ENCODE data around the gene MAGI2. TPM values are rescaled to one million over a fixed set of nuclear protein-coding genes. Genes with fewer than 3 reads are reported as not detected.

The MAGI2 gene
- total and polyA plus RNA-seq, 2 experiments from 2014 or later: 10.4 to 26.4 TPM

DNA sequence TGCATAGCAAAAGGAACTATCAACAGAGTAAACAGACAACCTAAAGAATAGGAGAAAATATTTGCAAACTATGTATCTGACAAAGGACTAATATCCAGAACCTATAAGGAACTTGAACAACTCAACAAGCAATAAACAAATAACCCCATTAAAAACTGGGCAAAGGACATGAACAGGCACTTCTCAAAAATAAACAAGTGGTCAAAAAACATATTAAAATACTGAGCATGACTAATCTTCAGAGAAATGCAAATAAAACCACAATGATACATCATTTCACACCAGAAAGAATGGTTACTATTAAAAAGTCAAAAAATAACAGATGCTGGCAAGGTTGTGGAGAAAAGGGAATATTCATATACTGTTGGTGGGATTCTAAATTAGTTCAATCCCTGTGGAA is 17.1 kb downstream of the MAGI2 start (continued):
- TF ChIP-seq, protein P1, sequence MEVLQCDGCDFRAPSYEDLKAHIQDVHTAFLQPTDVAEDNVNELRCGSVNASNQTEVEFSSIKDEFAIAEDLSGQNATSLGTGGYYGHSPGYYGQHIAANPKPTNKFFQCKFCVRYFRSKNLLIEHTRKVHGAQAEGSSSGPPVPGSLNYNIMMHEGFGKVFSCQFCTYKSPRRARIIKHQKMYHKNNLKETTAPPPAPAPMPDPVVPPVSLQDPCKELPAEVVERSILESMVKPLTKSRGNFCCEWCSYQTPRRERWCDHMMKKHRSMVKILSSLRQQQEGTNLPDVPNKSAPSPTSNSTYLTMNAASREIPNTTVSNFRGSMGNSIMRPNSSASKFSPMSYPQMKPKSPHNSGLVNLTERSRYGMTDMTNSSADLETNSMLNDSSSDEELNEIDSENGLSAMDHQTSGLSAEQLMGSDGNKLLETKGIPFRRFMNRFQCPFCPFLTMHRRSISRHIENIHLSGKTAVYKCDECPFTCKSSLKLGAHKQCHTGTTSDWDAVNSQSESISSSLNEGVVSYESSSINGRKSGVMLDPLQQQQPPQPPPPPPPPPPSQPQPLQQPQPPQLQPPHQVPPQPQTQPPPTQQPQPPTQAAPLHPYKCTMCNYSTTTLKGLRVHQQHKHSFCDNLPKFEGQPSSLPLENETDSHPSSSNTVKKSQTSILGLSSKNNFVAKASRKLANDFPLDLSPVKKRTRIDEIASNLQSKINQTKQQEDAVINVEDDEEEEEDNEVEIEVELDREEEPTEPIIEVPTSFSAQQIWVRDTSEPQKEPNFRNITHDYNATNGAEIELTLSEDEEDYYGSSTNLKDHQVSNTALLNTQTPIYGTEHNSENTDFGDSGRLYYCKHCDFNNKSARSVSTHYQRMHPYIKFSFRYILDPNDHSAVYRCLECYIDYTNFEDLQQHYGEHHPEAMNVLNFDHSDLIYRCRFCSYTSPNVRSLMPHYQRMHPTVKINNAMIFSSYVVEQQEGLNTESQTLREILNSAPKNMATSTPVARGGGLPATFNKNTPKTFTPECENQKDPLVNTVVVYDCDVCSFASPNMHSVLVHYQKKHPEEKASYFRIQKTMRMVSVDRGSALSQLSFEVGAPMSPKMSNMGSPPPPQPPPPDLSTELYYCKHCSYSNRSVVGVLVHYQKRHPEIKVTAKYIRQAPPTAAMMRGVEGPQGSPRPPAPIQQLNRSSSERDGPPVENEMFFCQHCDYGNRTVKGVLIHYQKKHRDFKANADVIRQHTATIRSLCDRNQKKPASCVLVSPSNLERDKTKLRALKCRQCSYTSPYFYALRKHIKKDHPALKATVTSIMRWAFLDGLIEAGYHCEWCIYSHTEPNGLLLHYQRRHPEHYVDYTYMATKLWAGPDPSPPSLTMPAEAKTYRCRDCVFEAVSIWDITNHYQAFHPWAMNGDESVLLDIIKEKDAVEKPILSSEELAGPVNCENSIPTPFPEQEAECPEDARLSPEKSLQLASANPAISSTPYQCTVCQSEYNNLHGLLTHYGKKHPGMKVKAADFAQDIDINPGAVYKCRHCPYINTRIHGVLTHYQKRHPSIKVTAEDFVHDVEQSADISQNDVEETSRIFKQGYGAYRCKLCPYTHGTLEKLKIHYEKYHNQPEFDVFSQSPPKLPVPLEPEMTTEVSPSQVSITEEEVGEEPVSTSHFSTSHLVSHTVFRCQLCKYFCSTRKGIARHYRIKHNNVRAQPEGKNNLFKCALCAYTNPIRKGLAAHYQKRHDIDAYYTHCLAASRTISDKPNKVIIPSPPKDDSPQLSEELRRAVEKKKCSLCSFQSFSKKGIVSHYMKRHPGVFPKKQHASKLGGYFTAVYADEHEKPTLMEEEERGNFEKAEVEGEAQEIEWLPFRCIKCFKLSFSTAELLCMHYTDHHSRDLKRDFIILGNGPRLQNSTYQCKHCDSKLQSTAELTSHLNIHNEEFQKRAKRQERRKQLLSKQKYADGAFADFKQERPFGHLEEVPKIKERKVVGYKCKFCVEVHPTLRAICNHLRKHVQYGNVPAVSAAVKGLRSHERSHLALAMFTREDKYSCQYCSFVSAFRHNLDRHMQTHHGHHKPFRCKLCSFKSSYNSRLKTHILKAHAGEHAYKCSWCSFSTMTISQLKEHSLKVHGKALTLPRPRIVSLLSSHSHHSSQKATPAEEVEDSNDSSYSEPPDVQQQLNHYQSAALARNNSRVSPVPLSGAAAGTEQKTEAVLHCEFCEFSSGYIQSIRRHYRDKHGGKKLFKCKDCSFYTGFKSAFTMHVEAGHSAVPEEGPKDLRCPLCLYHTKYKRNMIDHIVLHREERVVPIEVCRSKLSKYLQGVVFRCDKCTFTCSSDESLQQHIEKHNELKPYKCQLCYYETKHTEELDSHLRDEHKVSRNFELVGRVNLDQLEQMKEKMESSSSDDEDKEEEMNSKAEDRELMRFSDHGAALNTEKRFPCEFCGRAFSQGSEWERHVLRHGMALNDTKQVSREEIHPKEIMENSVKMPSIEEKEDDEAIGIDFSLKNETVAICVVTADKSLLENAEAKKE (CRISPR knock-in tag; IDR thresholded peaks at IDR 0.05): no peak
- TF ChIP-seq, protein P2, sequence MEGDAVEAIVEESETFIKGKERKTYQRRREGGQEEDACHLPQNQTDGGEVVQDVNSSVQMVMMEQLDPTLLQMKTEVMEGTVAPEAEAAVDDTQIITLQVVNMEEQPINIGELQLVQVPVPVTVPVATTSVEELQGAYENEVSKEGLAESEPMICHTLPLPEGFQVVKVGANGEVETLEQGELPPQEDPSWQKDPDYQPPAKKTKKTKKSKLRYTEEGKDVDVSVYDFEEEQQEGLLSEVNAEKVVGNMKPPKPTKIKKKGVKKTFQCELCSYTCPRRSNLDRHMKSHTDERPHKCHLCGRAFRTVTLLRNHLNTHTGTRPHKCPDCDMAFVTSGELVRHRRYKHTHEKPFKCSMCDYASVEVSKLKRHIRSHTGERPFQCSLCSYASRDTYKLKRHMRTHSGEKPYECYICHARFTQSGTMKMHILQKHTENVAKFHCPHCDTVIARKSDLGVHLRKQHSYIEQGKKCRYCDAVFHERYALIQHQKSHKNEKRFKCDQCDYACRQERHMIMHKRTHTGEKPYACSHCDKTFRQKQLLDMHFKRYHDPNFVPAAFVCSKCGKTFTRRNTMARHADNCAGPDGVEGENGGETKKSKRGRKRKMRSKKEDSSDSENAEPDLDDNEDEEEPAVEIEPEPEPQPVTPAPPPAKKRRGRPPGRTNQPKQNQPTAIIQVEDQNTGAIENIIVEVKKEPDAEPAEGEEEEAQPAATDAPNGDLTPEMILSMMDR (conservative IDR thresholded peaks at IDR 0.05; ENCODE audit: low read depth in 2 of 2): no peak
- TF ChIP-seq ZNF114 (CRISPR knock-in tag; IDR thresholded peaks at IDR 0.05) (no peak), JUNB (IDR thresholded peaks at IDR 0.05; ENCODE audit: unreplicated experiment) (no peak), CREB1 (CRISPR knock-in tag; IDR thresholded peaks at IDR 0.05; ENCODE audit: low read depth) (no peak), POLR2AphosphoS5 (IDR thresholded peaks at IDR 0.05; ENCODE audit: low read depth) (no peak)

- no peak overlapping the region for H3K27ac Mint-ChIP-seq
- TF ChIP-seq ETS1 (IDR thresholded peaks at IDR 0.05) (no peak), ZNF331 (CRISPR knock-in tag; IDR thresholded peaks at IDR 0.05; ENCODE audit: low read depth) (no peak), EZH2 (IDR thresholded peaks at IDR 0.05; ENCODE audit: low read depth, unreplicated experiment) (no peak)
Measured at GRCh38 chr7:79434867-79435266, 18.6 kb downstream of the MAGI2 start.

More at GRCh38 chr7:79434867-79435266, 18.6 kb downstream of the MAGI2 start:
- H3K79me2 ChIP-seq (replicated peaks; ENCODE audit: insufficient read depth): no peaks in the 10 kb centered on the region
- no peak for DNase-seq (ENCODE audit: low spot score)
- H3K27ac ChIP-seq (ENCODE audit: low read depth): no peak overlapping the region
- no peak overlapping the region for H3K4me2 ChIP-seq
- ATAC-seq: no peak
- H2AFZ ChIP-seq: no peak overlapping the region
- Mint-ChIP-seq H3K4me1 (no peaks in the 10 kb centered on the region), H3K27me3 (ENCODE audit: insufficient read depth, low read depth, poor library complexity) (no peaks in the 10 kb centered on the region), H3K36me3 (ENCODE audit: low read depth) (no peaks in the 10 kb centered on the region), H3K9me3 (no peaks in the 10 kb centered on the region), H3K4me3 (no peak overlapping the region)
- H3K36me3 ChIP-seq (ENCODE audit: insufficient read depth): no peaks in the 10 kb centered on the region
- H3K4me1 ChIP-seq (ENCODE audit: insufficient read depth): no peaks in the 10 kb centered on the region
- no peaks in the 10 kb centered on the region for H3F3A ChIP-seq (replicated peaks; ENCODE audit: low read depth)
- no peak overlapping the region for H3K4me3 ChIP-seq
- H3K9me2 ChIP-seq (ENCODE audit: insufficient read depth): no peaks in the 10 kb centered on the region
- H3K27me3 ChIP-seq (ENCODE audit: insufficient read depth): no peaks in the 10 kb centered on the region
- H4K20me1 ChIP-seq (replicated peaks; ENCODE audit: insufficient read depth): no peaks in the 10 kb centered on the region
